ENCODE measurements around the gene RUNX2. TPM values are rescaled to one million over a fixed set of nuclear protein-coding genes. Genes with fewer than 3 reads are reported as not detected.
A peak's percentile ranks its signal among the peaks of the same experiment; 100 is the strongest.

Gene RUNX2
- total RNA-seq, 4 donors from 2014 or later, result 1.4 to 3.6 (median 2.3) TPM

- Histone ChIP-seq H3K4me3 (no peak overlapping the region), H3K27me3 (no peaks in the 10 kb centered on the region), H3K36me3 (no peaks in the 10 kb centered on the region), H3K9me3 (no peaks in the 10 kb centered on the region), H3K27ac (no peak overlapping the region), H3K4me1 (peaks cover 0 to 15% (median 0%) of the 10 kb centered on the region in 3 donors)
- intact Hi-C loops (cut with DNase I), result no loop called here
- DNase-seq, result no peak
- 85 to 97% methylated on average over 3 of the region's 3 CpGs for WGBS, 2 donors
- TF ChIP-seq POLR2A (IDR thresholded peaks at IDR 0.05), result no peak
- no peak for TF ChIP-seq CTCF (IDR thresholded peaks at IDR 0.05)
Observed at GRCh38 chr6:45512717-45513116, 184.6 kb downstream of the RUNX2 start.

- intact Hi-C loops (cut with DNase I), result no loop called here
- Histone ChIP-seq H3K27ac (no peak overlapping the region), H3K4me3 (no peak overlapping the region), H3K36me3 (no peaks in the 10 kb centered on the region), H3K9me3 (no peaks in the 10 kb centered on the region), H3K27me3 (no peaks in the 10 kb centered on the region), H3K4me1 (peaks cover 0 to 15% (median 0%) of the 10 kb centered on the region in 3 donors)
- TF ChIP-seq CTCF (IDR thresholded peaks at IDR 0.05) (no peak), POLR2A (IDR thresholded peaks at IDR 0.05) (no peak)
- DNase-seq, result no peak
- 86 to 90% methylated on average over 9 of the region's 9 CpGs for WGBS, 2 donors
Observed at GRCh38 chr6:45513213-45513618, 185.1 kb downstream of the RUNX2 start.

- no peak for DNase-seq
- intact Hi-C loops (cut with DNase I), result no loop called here
- Histone ChIP-seq H3K9me3 (no peaks in the 10 kb centered on the region), H3K27ac (peak overlapping the region in 3 of 4 donors; percentile 7 to 53 (median 29)), H3K4me3 (no peak overlapping the region), H3K36me3 (no peaks in the 10 kb centered on the region), H3K4me1 (peaks cover 0 to 15% (median 0%) of the 10 kb centered on the region in 3 donors), H3K27me3 (no peaks in the 10 kb centered on the region)
- no peak for TF ChIP-seq CTCF (IDR thresholded peaks at IDR 0.05)
- 79 to 82% methylated on average over 4 of the region's 4 CpGs for WGBS, 2 donors
Observed at GRCh38 chr6:45513843-45514242, 185.7 kb downstream of the RUNX2 start.

- Histone ChIP-seq H3K9me3 (no peaks in the 10 kb centered on the region), H3K27ac (peak overlapping the region in 3 of 4 donors; percentile 7 to 53 (median 29)), H3K4me3 (no peak overlapping the region), H3K27me3 (no peaks in the 10 kb centered on the region), H3K4me1 (peaks cover 0 to 15% (median 0%) of the 10 kb centered on the region in 3 donors), H3K36me3 (no peaks in the 10 kb centered on the region)
- intact Hi-C loops (cut with DNase I), result no loop called here
- DNase-seq, result no peak
- WGBS, 2 donors, result 74% methylated on average over 4 of the region's 5 CpGs
- no peak for TF ChIP-seq POLR2A (IDR thresholded peaks at IDR 0.05)
- TF ChIP-seq CTCF (IDR thresholded peaks at IDR 0.05), result no peak
Observed at GRCh38 chr6:45514454-45515230, 186.5 kb downstream of the RUNX2 start.

- H3K27me3 ChIP-seq, result no peaks in the 10 kb centered on the region
- no peak for TF ChIP-seq POLR2A (IDR thresholded peaks at IDR 0.05)
- no peak for TF ChIP-seq CTCF (IDR thresholded peaks at IDR 0.05)
- H3K27ac ChIP-seq, result no peak overlapping the region
- H3K4me3 ChIP-seq, result no peak overlapping the region
- 84 to 86% methylated on average over 4 of the region's 4 CpGs for WGBS, 2 donors
- peaks cover 0 to 15% (median 0%) of the 10 kb centered on the region in 3 donors for H3K4me1 ChIP-seq
- DNase-seq, result no peak
- H3K9me3 ChIP-seq, result no peaks in the 10 kb centered on the region
- no peaks in the 10 kb centered on the region for H3K36me3 ChIP-seq
- intact Hi-C loops (cut with DNase I), result no loop called here
Observed at GRCh38 chr6:45518013-45518720, 190.0 kb downstream of the RUNX2 start.

All from esophagus squamous epithelium (tissue), 5 donors.